OCI-LY1 (cell line): Measurements from ENCODE around the gene METTL22.

Source experiments
- H2AFZ ChIP-seq: fragments of 200-600 bp; sonication (generic), shearing (Covaris generic); 2 replicates; pipeline ENCODE4 v1.6.0; 2014; ENCODE audit warnings: antibody characterized with exemption, mild to moderate bottlenecking, low read length
- H3F3A ChIP-seq: fragments of 200-600 bp; sonication (generic), shearing (Covaris generic); 2 replicates; pipeline ENCODE4 v1.6.0; 2014; ENCODE audit warnings: mild to moderate bottlenecking, antibody characterized with exemption, low read length, moderate library complexity; ENCODE audit not compliant: insufficient read depth
- H3K27ac ChIP-seq: fragments of 200-600 bp; sonication (generic); 2 replicates; pipeline ENCODE4 v1.5.1; 2014; ENCODE audit warnings: low read length, mixed run types, mild to moderate bottlenecking, low read depth; ENCODE audit not compliant: poor library complexity, severe bottlenecking
- H3K27me3 ChIP-seq: fragments of 200-600 bp; sonication (generic); 2 replicates; pipeline ENCODE4 v1.6.0; 2014; ENCODE audit warnings: antibody characterized with exemption, mild to moderate bottlenecking, low read length, moderate library complexity; ENCODE audit not compliant: insufficient read depth
- H3K36me3 ChIP-seq: fragments of 200-600 bp; sonication (generic); 2 replicates; pipeline ENCODE4 v1.6.1; 2014; ENCODE audit warnings: mild to moderate bottlenecking, antibody characterized with exemption, low read length, moderate library complexity, mixed read lengths; ENCODE audit not compliant: insufficient read depth
- H3K4me1 ChIP-seq: fragments of 200-600 bp; sonication (generic); 2 replicates; pipeline ENCODE4 v1.5.1; 2014; ENCODE audit warnings: mild to moderate bottlenecking, low read length, moderate library complexity; ENCODE audit not compliant: insufficient read depth, severe bottlenecking
- H3K4me2 ChIP-seq: fragments of 200-600 bp; sonication (generic), shearing (Covaris generic); 2 replicates; pipeline ENCODE4 v1.6.1; 2014; ENCODE audit warnings: low read length
- H3K4me3 ChIP-seq: fragments of 200-600 bp; sonication (generic); 2 replicates; pipeline ENCODE4 v1.5.1; 2014; ENCODE audit warnings: low read length, low read depth, mild to moderate bottlenecking, mixed read lengths; ENCODE audit not compliant: poor library complexity, severe bottlenecking
- H3K79me2 ChIP-seq: fragments of 200-600 bp; shearing (Covaris generic); 2 replicates; pipeline ENCODE4 v1.6.1; 2016; ENCODE audit warnings: mixed run types, low read length, mixed read lengths; ENCODE audit not compliant: insufficient read depth
- H3K9ac ChIP-seq: fragments of 200-600 bp; sonication (generic), shearing (Covaris generic); 2 replicates; pipeline ENCODE4 v1.6.1; 2014; ENCODE audit warnings: mild to moderate bottlenecking, low read length, mixed read lengths
- H3K9me2 ChIP-seq: fragments of 200-600 bp; sonication (generic), shearing (Covaris generic); 2 replicates; pipeline ENCODE4 v1.6.1; 2014; ENCODE audit warnings: low read depth, mild to moderate bottlenecking, low read length, mixed read lengths
- H3K9me3 ChIP-seq: fragments of 200-600 bp; shearing (Covaris generic); 2 replicates; pipeline ENCODE4 v1.6.1; 2014; ENCODE audit warnings: low read length, mixed read lengths
- H4K20me1 ChIP-seq: fragments of 200-600 bp; sonication (generic), shearing (Covaris generic); 2 replicates; pipeline ENCODE4 v1.6.0; 2016; ENCODE audit warnings: mild to moderate bottlenecking, low read length; ENCODE audit not compliant: insufficient read depth
- EZH2 ChIP-seq: fragments of 200-600 bp; sonication (generic), shearing (Covaris generic); IDR thresholded peaks from 2 replicates; pipeline ENCODE4 v1.8.0; 2017; ENCODE audit warnings: borderline replicate concordance, mixed run types, mild to moderate bottlenecking, antibody characterized with exemption, low read length, moderate library complexity, mixed read lengths
- TF ChIP-seq, protein P1 (sequence below): fragments of 200-600 bp; sonication (generic), shearing (Covaris generic); IDR thresholded peaks from 2 replicates; pipeline ENCODE4 v1.5.1; 2017; ENCODE audit warnings: mild to moderate bottlenecking, antibody characterized with exemption, low read length, moderate library complexity, mixed read lengths

METTL22 gene

DNA sequence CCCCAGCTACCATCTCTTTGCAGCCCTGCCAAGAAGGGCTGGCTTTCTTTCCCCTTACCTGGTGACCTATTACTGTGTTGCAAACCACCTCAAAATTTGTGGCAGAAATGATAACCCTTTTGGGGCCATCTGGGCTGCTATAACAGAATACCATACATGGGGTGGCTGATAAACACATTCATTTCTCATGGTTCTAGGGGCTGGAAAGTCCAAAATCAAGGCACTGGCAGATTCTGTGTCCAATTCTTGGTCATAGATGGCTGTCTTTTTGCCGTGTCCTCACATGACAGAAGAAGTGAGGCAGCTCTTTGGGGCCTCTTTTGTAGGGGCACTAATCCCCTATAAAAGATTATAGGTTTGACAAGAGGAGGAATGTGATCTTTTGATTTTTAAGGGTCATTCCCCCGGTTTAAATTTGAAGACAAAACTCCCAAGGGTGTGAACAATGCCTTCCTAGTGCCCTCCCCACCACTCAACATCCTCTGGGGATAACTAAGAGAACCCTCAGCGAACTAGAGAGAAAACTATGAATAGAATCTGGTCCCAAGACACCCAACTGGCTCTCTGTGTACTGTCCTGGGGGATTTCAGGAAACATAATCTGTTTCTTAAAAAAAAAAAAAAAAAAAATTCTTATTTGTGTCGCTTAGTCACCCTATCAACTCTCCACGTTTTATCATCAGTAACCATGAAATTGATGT is 1.7 kb upstream of the METTL22 start:
- TF ChIP-seq, protein P1, sequence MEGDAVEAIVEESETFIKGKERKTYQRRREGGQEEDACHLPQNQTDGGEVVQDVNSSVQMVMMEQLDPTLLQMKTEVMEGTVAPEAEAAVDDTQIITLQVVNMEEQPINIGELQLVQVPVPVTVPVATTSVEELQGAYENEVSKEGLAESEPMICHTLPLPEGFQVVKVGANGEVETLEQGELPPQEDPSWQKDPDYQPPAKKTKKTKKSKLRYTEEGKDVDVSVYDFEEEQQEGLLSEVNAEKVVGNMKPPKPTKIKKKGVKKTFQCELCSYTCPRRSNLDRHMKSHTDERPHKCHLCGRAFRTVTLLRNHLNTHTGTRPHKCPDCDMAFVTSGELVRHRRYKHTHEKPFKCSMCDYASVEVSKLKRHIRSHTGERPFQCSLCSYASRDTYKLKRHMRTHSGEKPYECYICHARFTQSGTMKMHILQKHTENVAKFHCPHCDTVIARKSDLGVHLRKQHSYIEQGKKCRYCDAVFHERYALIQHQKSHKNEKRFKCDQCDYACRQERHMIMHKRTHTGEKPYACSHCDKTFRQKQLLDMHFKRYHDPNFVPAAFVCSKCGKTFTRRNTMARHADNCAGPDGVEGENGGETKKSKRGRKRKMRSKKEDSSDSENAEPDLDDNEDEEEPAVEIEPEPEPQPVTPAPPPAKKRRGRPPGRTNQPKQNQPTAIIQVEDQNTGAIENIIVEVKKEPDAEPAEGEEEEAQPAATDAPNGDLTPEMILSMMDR = no peak
- TF ChIP-seq EZH2 = no peak
- Histone ChIP-seq H3K27ac (no peak overlapping the region), H3K36me3 (no peaks in the 10 kb centered on the region), H3F3A (no peaks in the 10 kb centered on the region), H3K9ac (no peak overlapping the region), H4K20me1 (no peaks in the 10 kb centered on the region), H2AFZ (no peak overlapping the region), H3K4me3 (no peak overlapping the region), H3K9me3 (no peaks in the 10 kb centered on the region), H3K9me2 (no peaks in the 10 kb centered on the region), H3K27me3 (peaks cover 7% of the 10 kb centered on the region; the same call in 1 of the 2 replicates), H3K4me1 (peaks cover 9% of the 10 kb centered on the region), H3K4me2 (no peak overlapping the region), H3K79me2 (peaks cover 13% of the 10 kb centered on the region)

DNA sequence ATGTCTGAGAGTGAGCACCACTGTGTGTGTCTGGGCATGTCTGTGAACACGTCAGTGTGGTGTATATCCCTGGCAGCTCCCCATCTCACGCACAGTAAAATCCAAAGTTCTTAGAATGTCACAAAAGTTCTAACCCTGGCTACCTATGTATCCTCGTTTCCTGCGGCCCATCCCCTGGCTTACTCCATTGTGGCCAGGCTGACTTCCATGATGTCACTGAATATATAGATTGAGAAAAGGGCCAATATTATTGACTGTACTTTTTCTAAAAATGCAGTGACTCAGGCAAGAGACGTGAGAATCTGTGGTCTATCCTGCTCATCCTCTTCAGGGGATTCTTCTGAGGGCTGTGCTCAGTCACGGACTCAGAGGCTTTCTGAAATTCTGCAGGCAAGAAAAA is 963 bp upstream of the METTL22 start:
- Histone ChIP-seq H3K4me1 (peaks cover 9% of the 10 kb centered on the region), H3K79me2 (peaks cover 13% of the 10 kb centered on the region), H3K9me3 (no peaks in the 10 kb centered on the region), H3K27ac (no peak overlapping the region), H3K27me3 (peaks cover 7% of the 10 kb centered on the region; the same call in 1 of the 2 replicates), H3F3A (no peaks in the 10 kb centered on the region), H3K4me3 (no peak overlapping the region), H3K36me3 (peaks cover 2% of the 10 kb centered on the region; the same call in 1 of the 2 replicates), H4K20me1 (no peaks in the 10 kb centered on the region), H2AFZ (no peak overlapping the region), H3K9me2 (no peaks in the 10 kb centered on the region), H3K4me2 (no peak overlapping the region), H3K9ac (no peak overlapping the region)
- TF ChIP-seq EZH2 = no peak
- TF ChIP-seq, protein P1 = no peak

DNA sequence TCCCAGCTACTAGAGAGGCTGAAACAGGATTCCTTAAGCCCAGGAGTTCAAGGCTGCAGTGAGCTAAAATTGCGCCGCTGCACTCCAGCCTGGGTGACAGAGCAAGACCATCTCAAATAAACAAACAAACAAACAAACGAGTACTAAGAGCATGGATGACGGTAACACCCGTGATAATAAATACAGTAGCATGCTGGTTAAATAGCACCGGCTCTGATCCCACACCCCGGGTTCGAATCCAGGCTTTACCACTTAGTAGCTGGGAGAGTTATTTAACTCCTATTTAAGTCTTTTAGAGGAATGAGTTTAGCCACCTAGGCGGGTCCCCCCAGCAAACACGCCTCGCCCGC is 301 bp upstream of the METTL22 start:
- peaks cover 13% of the 10 kb centered on the region for H3K79me2 ChIP-seq
- peak overlapping the region; percentile 80 for H3K4me2 ChIP-seq
- peaks cover 9% of the 10 kb centered on the region for H3K4me1 ChIP-seq
- peak overlapping the region; percentile 94 for H3K4me3 ChIP-seq
- H3K9ac ChIP-seq = peak overlapping the region; percentile 93
- TF ChIP-seq EZH2 = no peak
- TF ChIP-seq, protein P1 = no peak
- H3K9me2 ChIP-seq = no peaks in the 10 kb centered on the region
- H2AFZ ChIP-seq = no peak overlapping the region
- H4K20me1 ChIP-seq = no peaks in the 10 kb centered on the region
- peaks cover 4% of the 10 kb centered on the region; the same call in 1 of the 2 replicates for H3K27me3 ChIP-seq
- H3K27ac ChIP-seq = no peak overlapping the region
- no peaks in the 10 kb centered on the region for H3K9me3 ChIP-seq
- H3K36me3 ChIP-seq = peaks cover 9% of the 10 kb centered on the region; the same call in 1 of the 2 replicates
- H3F3A ChIP-seq = no peaks in the 10 kb centered on the region
